ENCODE measurements around the gene ABCC3. TPM values are rescaled to one million over a fixed set of nuclear protein-coding genes. Genes with fewer than 3 reads are reported as not detected.

ABCC3 gene
- polyA plus RNA-seq, 5 donors: 27.4 to 61.4 (median 39.5) TPM

GRCh38 chr17:50728881-50729765 is 94.4 kb downstream of the ABCC3 start:
- DNase-seq: no peak

GRCh38 chr17:50731575-50732460 is 97.1 kb downstream of the ABCC3 start:
- DNase-seq: no peak

GRCh38 chr17:50735287-50735686 is 100.6 kb downstream of the ABCC3 start:
- DNase-seq: no peak

- no peak for DNase-seq
Observed at GRCh38 chr17:50737118-50737698, 102.5 kb downstream of the ABCC3 start.

- no peak for DNase-seq
Observed at GRCh38 chr17:50739098-50739497, 104.4 kb downstream of the ABCC3 start.

Other genes starting within 250 kb of the ABCC3 start
- gene LRRC59, start 237.4 kb upstream of the ABCC3 start, polyA plus RNA-seq (ENCODE audit: insufficient read depth in 1 of 5, insufficient read length in 5 of 5, low replicate concordance in 1 of 5): 10 to 100 TPM; 40.8 to 62.9 (median 44.7) TPM
- 100 to 1,000 TPM in 4 of 5 donors, 10 to 100 TPM in 1; 95.0 to 131 (median 114) TPM for gene ACSF2, start 208.7 kb upstream of the ABCC3 start, polyA plus RNA-seq (ENCODE audit: insufficient read depth in 1 of 5, insufficient read length in 5 of 5, low replicate concordance in 1 of 5)
- gene CHAD, start 166.0 kb upstream of the ABCC3 start, polyA plus RNA-seq (ENCODE audit: insufficient read depth in 1 of 5, insufficient read length in 5 of 5, low replicate concordance in 1 of 5): 1 to 10 TPM; 4.2 to 6.5 (median 4.8) TPM
- 10 to 100 TPM; 41.2 to 56.4 (median 50.3) TPM for gene RSAD1, start 156.0 kb upstream of the ABCC3 start, polyA plus RNA-seq (ENCODE audit: insufficient read depth in 1 of 5, insufficient read length in 5 of 5, low replicate concordance in 1 of 5)
- 1 to 10 TPM; 5.0 to 8.2 (median 7.0) TPM for gene MYCBPAP, start 126.4 kb upstream of the ABCC3 start, polyA plus RNA-seq (ENCODE audit: insufficient read depth in 1 of 5, insufficient read length in 5 of 5, low replicate concordance in 1 of 5)
- 1 to 10 TPM; 2.8 to 7.4 (median 5.2) TPM for gene EPN3, start 102.1 kb upstream of the ABCC3 start, polyA plus RNA-seq (ENCODE audit: insufficient read depth in 1 of 5, insufficient read length in 5 of 5, low replicate concordance in 1 of 5)
- 10 to 100 TPM; 38.0 to 51.3 (median 41.6) TPM for gene SPATA20, start 87.7 kb upstream of the ABCC3 start, polyA plus RNA-seq (ENCODE audit: insufficient read depth in 1 of 5, insufficient read length in 5 of 5, low replicate concordance in 1 of 5)
- gene CACNA1G, start 74.2 kb upstream of the ABCC3 start, polyA plus RNA-seq (ENCODE audit: insufficient read depth in 1 of 5, insufficient read length in 5 of 5, low replicate concordance in 1 of 5): 10 to 100 TPM; 16.2 to 32.8 (median 17.1) TPM
- gene ANKRD40, start 73.0 kb downstream of the ABCC3 start, polyA plus RNA-seq (ENCODE audit: insufficient read depth in 1 of 5, insufficient read length in 5 of 5, low replicate concordance in 1 of 5): 10 to 100 TPM; 42.8 to 51.4 (median 47.3) TPM
- gene LUC7L3, start 84.7 kb downstream of the ABCC3 start, polyA plus RNA-seq (ENCODE audit: insufficient read depth in 1 of 5, insufficient read length in 5 of 5, low replicate concordance in 1 of 5): 100 to 1,000 TPM; 485 to 859 (median 763) TPM
- under 1 TPM; 0.28 to 0.77 (median 0.53) TPM for gene ANKRD40CL, start 132.6 kb downstream of the ABCC3 start, polyA plus RNA-seq (ENCODE audit: insufficient read depth in 1 of 5, insufficient read length in 5 of 5, low replicate concordance in 1 of 5)
- gene WFIKKN2, start 200.7 kb downstream of the ABCC3 start, polyA plus RNA-seq (ENCODE audit: insufficient read depth in 1 of 5, insufficient read length in 5 of 5, low replicate concordance in 1 of 5): 1 to 10 TPM in 2 of 5 donors, under 1 TPM in 3; 0.77 to 1.3 (median 0.98) TPM
- gene TOB1, start 231.5 kb downstream of the ABCC3 start, polyA plus RNA-seq (ENCODE audit: insufficient read depth in 1 of 5, insufficient read length in 5 of 5, low replicate concordance in 1 of 5): 10 to 100 TPM; 20.1 to 31.3 (median 31.1) TPM

Data from right lung (tissue), 5 donors.